ENCODE measurements around the gene PIK3C2B. TPM values are rescaled to one million over a fixed set of nuclear protein-coding genes. Genes with fewer than 3 reads are reported as not detected.
"Not testable (repeated sequence)": the region's sequence is repeated elsewhere in the genome, so short reads cannot be mapped to it uniquely, and the experiment has no call there.

PIK3C2B gene, protein sequence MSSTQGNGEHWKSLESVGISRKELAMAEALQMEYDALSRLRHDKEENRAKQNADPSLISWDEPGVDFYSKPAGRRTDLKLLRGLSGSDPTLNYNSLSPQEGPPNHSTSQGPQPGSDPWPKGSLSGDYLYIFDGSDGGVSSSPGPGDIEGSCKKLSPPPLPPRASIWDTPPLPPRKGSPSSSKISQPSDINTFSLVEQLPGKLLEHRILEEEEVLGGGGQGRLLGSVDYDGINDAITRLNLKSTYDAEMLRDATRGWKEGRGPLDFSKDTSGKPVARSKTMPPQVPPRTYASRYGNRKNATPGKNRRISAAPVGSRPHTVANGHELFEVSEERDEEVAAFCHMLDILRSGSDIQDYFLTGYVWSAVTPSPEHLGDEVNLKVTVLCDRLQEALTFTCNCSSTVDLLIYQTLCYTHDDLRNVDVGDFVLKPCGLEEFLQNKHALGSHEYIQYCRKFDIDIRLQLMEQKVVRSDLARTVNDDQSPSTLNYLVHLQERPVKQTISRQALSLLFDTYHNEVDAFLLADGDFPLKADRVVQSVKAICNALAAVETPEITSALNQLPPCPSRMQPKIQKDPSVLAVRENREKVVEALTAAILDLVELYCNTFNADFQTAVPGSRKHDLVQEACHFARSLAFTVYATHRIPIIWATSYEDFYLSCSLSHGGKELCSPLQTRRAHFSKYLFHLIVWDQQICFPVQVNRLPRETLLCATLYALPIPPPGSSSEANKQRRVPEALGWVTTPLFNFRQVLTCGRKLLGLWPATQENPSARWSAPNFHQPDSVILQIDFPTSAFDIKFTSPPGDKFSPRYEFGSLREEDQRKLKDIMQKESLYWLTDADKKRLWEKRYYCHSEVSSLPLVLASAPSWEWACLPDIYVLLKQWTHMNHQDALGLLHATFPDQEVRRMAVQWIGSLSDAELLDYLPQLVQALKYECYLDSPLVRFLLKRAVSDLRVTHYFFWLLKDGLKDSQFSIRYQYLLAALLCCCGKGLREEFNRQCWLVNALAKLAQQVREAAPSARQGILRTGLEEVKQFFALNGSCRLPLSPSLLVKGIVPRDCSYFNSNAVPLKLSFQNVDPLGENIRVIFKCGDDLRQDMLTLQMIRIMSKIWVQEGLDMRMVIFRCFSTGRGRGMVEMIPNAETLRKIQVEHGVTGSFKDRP (N-terminal part only)
- 10 to 100 TPM; 33.7 to 36.9 TPM for total RNA-seq
- long read RNA-seq, donor 1, partial matches to known transcripts = 2 of 7 reads
- long read RNA-seq, donor 1, other reads (novel, unspliced or antisense) = 4 of 7 reads
- long read RNA-seq, donor 2, partial matches to known transcripts = 2 of 9 reads
- long read RNA-seq, donor 2, other reads (novel, unspliced or antisense) = 7 of 9 reads

DNA sequence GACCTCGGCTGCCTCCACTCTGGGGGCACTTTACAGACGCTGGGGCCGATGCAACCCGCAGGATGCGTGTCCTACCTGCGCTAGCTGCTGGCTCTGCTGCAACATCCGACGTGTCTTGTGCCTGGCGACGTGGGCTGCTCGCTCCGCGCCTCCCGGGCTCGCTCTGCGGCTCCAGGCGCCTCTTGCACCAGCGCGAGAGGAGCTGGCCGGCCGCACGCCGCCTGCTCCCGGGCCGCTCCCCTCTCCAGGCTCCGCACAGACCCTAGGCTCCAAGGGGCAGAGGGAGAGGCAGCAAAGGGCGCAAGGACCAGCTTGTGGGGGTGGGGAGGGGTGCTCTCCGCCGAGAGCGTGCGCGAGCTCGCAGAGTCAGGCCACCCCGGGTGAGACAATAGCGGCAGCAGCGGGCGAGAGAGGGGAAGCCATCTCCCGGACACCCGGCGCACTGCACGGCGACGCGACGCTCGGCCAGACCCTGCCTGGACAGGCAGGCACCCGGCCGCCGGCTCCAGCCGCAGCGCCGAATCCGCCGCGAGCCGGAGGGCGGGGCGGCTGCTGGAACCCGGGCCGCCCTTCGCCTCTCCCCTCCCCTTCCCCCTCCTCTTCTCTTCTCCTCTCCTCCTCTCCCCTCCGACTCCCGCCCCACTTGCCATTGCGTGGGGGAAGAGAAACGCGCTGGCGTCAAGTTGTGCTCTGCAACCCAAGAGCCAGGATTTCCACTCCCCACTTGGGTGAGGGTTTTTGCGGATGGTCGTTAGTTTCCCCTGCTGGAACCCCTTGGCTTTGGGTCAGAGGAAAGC is at the start of gene PIK3C2B:
PIK3C2B (minus strand) TSS at position 525 of the 797 bp plus-strand sequence. CDS start 25,003 bp downstream, outside the sequence.
- intact Hi-C loops (cut with DNase I) = loop anchor here in 1 of 2 donors (5.0 kb wide), 1 partner anchor 47 kb away; no protein-coding TSS in a partner anchor
- peak; percentile 95 for DNase-seq (ENCODE audit: low spot score)

DNA sequence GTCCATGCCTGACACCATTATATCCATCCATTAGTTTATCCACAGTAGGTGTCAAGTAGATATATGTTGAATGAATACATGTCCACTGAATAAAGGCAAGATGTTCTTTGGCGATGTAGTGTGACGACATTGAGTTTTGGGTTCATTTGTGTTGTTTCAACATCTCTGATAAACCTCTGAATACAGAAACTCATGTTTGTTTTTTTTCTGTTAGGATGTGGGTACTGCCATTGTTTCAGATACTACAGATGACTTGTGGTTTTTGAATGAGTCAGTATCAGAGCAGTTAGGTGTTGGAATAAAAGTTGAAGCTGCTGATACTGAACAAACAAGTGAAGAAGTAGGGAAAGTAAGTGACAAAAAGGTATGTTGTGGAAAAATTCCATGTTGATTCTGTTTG is 49.7 kb upstream of the PIK3C2B start:
- DNase-seq (ENCODE audit: low spot score) = no peak
- intact Hi-C loops (cut with DNase I) = no loop called here

DNA sequence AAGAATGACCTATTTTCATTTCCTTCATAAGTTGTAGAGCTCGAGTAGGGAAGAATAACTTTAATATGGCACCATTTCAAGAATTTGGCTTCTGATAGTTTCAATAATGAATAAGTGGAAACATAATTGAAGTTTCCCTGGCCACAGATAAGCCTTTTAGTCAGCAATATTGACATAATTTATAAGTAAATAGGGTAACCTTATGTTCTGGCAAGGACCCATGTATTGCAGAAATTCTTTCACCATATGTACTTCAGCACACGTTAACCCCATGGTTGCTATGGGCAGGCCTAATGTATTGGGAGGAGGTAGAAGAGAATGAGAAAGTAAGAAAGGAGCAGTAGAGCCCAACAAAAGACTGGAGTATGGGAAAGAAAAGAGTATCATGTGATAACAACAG is 47.0 kb upstream of the PIK3C2B start:
- no peak for DNase-seq (ENCODE audit: low spot score)
- intact Hi-C loops (cut with DNase I) = no loop called here

DNA sequence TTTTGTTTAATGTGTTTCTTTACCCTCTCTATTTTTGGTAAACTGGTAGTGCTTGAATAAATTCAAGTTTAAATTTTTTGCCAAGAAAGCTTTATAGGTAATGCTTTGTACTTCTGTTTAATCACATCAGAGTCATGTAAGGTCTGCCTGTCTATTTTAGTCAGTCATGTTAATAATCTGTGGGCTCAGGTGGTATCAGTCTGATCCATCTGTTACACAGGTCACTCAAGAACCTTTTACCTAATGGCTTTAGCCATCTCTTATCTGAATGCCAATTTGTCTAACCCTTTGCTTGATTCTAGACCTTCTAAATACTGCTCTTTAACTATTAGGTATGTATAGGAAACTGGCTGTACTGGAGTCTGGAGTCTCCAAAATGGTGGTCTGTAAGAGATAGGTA is 38.2 kb upstream of the PIK3C2B start:
- intact Hi-C loops (cut with DNase I) = no loop called here
- no peak for DNase-seq (ENCODE audit: low spot score)

DNA sequence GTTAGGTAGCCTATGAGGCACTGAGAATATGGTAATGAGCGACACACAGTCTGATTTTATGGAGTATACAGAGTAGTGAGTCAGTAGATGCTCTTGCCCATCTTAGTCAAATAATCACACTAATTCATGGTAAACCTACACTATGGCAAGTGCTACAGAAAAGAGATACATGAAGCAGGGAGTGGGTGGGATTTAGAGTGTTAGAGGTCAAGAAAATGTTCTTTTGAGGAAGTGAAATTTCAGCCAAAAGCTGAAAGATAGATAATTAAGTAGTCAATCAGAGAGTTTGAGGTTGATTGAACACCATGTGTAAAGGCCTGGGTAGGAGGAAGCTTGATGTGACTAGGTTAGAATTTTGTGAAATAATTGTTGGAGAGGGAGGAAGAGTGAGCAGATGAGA is 36.3 kb upstream of the PIK3C2B start:
- intact Hi-C loops (cut with DNase I) = no loop called here
- no peak for DNase-seq (ENCODE audit: low spot score)

DNA sequence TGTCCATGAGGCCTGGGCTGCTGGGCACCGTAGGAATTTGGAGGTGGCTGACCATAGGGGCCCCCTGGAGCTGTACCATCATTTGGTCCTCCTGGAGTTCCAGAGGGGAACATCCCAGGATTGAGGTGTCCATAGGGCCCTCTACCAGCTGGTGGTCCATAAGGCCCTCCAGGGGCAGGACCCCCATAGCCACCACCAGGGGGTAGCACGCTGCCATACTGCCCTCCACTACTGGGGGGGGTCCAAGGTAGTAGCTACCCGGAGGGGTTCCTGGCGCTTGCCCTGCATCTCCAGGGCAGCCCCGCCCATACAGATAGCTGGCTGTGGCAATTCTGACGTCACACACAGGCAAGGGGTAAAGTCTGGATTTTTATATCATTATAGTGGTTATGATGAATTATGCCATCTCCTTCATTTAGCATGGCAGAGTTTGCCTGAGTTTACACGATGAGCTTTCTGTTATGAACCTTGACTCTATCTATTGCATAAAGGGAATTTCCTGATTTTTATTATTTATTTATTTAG is 34.8 kb upstream of the PIK3C2B start:
- no peak for DNase-seq (ENCODE audit: low spot score)
- intact Hi-C loops (cut with DNase I) = no loop called here

DNA sequence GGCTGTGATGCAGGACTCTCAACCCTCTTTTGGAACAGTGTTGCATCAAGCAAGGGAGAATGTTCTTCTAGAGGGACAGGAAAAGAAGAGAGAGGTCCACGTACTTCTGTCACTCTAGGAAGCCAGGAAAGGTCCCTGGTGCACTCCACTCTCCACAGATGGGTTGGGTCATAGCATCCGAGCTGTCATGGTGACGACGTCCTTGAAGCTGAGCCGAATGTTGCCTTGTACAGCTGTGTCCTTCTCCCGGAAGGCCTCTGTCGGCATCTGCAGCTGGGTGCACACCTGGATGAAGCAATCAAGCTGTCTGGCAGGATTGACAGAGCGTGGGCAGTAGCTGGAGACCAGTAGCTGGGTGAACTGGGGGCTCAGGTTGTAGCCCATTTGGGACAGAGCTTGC is 34.1 kb upstream of the PIK3C2B start:
- DNase-seq (ENCODE audit: low spot score) = no peak
- intact Hi-C loops (cut with DNase I) = no loop called here

DNA sequence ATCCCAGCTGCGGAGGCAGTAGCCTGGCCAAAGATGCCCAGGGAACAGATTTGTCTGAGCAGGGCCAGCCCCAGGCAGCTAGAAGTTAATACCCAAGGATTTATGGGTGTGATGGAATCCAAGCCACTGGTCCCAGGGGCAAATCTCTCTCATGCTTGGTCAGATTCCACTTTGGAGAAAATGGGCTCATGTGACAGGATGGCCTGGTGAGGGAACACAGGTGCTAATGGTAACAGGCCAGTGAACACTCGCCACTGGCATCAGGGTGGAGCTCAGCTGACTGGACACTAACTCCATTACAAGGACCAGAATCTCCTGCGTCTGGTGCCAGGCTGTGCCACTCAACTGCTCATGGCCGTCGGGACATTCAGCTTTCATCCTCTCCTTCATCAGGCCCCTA is 33.6 kb upstream of the PIK3C2B start:
- intact Hi-C loops (cut with DNase I) = no loop called here

DNA sequence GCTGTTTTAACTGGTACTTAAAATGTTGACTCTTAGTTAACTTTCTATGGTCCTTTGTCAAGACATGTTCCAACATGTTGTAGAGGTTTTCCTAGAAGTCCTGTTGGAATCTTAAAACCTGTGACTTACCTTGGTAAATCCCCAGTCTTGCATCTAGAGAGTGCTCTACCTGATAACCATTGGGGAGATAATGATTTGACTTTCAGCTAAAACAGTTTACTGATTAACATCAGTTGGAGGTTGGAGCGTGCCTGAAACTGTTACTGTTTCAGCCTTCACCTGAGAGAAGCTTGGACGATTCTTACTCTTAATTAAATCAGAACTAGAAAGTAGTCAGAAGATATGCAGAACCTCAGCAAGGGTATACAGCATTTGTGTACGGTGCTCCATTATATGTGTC is 30.4 kb upstream of the PIK3C2B start:
- DNase-seq (ENCODE audit: low spot score) = no peak
- intact Hi-C loops (cut with DNase I) = no loop called here

More for the DNA sequence above, 33.6 kb upstream of the PIK3C2B start:
- no peak for DNase-seq (ENCODE audit: low spot score)

DNA sequence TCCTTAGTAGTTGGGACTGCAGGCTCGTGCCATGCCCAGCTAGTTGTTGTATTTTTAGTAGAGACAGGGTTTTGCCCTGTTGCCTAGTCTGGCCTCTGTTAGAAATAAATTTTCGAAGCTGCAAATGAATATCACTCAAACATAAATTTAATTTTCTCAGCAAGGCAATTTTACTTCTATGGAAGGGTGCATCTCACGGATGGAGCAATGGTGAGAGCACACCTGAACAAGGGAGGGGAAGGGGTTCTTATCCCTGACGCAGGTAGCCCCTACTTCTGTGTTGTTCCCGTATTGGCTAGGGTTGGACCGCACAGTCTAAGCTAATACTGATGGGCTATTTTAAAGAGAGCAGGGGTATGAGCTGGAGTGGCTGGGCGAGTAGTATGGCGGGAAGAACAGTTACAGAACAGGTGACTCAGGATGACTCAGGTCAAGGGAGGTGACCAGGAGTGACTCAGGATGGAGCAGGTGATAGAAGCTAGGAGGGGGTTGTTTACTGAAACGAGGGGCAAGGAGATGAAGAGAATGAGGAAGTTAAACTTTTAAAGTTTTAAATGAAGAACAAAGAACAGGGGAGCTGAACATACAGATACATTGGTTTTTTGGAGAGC is 29.1 kb upstream of the PIK3C2B start:
- no peak for DNase-seq (ENCODE audit: low spot score)
- intact Hi-C loops (cut with DNase I) = no loop called here

DNA sequence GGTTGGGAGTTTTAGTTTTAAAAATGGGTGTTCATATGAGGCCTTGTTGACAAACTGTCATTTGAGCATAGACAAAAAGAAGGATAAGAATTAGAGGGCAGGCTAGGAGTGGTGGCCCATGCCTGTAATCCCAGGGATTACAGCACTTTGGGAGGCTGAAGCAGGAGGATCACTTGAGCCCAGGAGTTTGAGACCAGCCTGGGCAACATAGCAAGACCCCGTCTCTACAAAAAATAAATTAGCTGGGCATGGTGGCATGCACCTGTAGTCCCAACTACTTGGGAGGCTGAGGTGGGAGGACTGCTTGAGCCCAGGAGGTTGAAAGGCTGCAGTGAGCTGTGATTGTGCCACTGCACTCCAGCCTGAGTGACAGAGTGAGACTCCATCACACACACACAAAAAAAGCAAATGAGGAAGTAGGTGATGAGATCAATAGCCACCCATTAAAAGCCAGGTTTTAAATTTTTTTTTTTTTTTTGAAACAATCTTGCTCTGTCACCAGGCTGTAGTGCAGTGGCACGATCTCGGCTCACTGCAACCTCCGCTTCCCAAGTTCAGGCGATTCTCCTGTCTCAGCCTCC is 27.4 kb upstream of the PIK3C2B start:
- intact Hi-C loops (cut with DNase I) = not testable (repeated sequence)

DNA sequence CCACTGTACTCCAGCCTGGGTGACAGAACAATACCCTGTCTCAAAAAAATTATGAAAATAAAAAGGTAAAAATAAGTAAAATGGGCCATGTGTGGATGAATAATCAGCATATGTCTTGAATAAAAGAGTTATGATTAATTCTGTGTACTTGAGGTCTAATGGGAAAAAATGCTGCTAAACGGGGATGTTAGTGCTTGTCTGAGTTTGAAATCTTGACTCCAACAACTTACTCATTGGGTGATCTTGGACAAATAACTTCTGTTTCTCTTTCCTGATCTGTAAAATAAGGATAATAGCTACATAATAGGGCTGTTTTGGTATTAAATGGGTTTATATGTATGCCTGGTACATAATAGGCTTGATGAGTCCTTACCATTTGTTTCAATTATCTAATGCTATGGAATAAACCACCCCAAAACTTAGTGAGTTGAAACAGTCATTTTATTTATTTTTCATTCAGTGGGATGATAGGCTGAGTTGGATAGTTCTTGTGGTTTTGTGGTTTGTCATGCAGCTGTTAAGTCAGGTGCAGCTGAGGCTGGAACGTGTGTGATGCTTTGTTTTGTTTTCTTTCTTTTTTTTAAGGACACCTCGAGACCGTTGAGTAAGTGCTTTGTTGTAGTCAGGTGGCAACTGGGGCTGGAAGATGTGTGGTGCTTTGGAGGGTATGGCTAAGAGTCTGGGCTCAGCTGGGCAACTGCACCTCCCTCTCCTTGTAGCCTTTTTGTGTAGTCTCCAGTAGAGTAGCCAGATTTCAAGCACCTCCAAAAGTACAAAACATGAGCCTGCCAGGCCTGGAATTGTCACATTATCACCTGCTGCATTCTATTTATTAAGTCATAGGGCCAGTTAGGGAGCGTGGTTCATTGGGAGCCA is 26.5 kb upstream of the PIK3C2B start:
- no peak for DNase-seq (ENCODE audit: low spot score)
- intact Hi-C loops (cut with DNase I) = no loop called here

More for the DNA sequence above, 27.4 kb upstream of the PIK3C2B start:
- DNase-seq (ENCODE audit: low spot score) = not testable (repeated sequence)

DNA sequence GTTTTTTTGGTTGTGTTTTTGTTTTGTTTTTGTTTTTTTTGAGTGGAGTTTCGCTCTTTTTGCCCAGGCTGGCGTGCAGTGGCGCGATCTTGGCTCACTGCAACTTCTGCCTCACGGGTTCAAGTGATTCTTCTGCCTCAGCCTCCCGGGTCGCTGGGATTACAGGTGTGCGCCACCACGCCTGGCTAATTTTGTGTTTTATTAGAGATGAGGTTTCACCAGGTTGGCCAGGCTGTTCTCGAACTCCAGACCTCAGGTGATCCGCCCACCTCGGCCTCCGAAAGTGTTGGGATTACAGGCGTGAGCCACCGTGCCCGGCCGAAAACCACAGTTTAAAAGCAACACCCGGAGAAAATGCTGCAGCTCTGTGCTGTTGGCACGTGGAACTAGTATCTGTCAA is 22.8 kb upstream of the PIK3C2B start:
- DNase-seq (ENCODE audit: low spot score); intact Hi-C loops (cut with DNase I): not testable (repeated sequence)

DNA sequence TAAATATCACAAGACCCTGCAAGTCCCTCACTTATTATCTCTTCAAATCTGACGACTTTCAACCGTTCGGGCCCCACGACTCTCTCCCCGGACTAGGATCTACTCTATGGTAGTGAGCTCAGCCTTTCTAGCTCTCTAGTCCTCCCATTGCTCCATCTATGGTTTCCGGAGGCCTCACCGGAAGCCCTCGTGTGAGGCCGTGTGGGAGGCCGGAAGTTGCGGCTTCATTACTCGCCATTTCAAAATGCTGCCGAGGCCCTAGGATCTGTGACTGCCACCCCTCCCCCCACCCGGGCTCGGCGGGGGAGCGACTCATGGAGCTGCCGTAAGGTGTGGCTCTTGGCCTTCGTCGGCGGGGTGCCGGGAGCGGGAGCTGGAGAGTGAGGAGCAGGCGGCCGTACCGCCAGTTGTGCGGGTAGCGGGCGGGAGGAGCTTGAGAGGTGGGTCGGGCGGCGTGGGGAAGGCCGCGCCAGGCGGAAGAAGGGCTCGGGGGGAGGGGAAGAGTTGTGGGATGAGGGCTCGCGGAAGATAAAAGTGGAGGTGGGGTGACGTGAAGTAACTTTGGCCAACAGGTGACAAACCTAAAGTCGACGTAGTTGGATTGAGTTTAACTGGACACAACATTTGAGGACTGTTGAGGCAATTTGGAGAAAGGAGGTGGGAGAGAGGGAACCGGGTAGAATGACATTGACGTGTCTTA is 21.7 kb upstream of the PIK3C2B start, which contains the start of gene MDM4:
MDM4 (plus strand) TSS at position 227 of the 700 bp plus-strand sequence. CDS start 9,113 bp downstream, outside the sequence.
- intact Hi-C loops (cut with DNase I) = no loop called here
- peak; percentile 97 for DNase-seq (ENCODE audit: low spot score)

DNA sequence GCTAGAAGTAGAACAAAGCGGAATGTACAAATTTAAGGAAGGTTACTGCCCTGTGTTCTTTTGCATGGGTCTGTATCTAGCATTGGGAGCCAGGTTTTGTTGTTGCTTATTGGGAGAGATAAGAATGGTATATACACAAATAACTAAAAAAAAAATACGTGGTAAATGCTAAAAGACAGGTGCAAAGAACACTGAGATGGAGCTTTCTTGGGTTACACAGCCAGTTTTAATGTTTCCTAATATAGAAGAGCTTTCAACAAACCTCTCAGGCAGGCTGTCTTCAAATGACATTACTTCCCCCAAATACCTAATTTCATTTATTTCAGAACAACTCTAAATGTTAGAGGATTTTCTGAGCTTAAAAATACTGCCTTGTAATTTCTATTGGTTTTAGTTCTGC is 20.2 kb upstream of the PIK3C2B start:
- intact Hi-C loops (cut with DNase I) = no loop called here
- no peak for DNase-seq (ENCODE audit: low spot score)
